Hematopoietic multipotent progenitor cell (in vitro differentiated cells): ENCODE data around the gene DSCAM. TPM values are rescaled to one million over a fixed set of nuclear protein-coding genes. Genes with fewer than 3 reads are reported as not detected.
"Not testable (repeated sequence)": the region's sequence is repeated elsewhere in the genome, so short reads cannot be mapped to it uniquely, and the experiment has no call there.

ENCODE experiments used
- DNase-seq, 3 donors: peaks; one replicate each; pipeline ENCODE4 v3.0.0-alpha.2; 2011 to 2015; ENCODE audit warnings: low read depth in 2 of 3, low spot score in 2 of 3
- total RNA-seq: library from RNA; depleted of rRNA; stranded (reverse); fragments of >200 nt; gene quantifications from one replicate; pipeline ENCODE4 v1.2.3, GENCODE V29; 2012

Gene DSCAM
- total RNA-seq, 1 donor = not detected

DNA sequence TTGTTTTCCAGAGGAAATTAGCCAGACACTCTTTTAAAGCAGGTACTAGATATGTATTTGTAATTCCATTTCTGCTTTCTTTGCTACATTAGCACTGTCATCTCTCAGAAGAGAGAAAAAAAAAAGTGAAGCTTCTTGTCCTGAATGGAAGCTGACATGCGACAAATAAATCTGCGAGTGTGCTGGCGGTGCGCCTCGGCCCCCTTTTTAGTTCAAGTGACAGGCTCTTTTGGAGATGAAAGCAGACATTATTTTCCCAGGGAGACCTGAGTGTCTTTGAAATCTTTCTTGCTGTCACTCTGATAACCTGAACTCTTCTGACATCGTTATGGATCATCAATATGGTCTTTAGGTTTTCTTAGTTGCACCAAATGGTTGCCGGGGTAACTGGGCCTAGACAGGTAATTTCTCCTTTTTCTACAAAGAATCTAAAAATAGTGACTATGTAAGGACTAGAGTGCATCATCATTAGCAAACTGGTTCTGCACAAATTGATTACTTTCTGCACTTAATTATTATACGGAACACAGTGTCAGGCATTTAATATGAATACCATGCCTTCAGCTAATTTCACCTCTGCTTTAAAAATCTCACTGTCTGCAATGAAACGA lies 501.1 kb downstream of the DSCAM start:
- DNase-seq = no peak

DNA sequence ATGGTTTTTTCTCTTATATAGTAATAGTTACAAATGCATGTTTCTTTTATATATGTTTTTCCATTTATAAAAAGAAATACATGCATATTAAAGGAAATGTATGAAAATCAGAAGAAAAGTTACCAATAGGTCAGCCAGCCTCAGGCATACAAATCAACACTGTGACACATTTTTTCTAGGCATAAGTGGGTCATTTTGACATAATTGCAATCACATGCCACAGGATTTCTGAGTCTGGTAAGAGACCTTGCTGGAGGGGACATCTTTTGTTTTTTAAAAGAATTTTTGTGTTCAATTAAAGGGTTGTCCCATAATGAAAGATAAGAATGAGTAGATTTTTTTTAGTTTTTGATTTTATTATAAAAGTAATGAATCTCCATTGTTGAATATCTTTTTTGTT lies 506.6 kb downstream of the DSCAM start:
- DNase-seq = no peak

DNA sequence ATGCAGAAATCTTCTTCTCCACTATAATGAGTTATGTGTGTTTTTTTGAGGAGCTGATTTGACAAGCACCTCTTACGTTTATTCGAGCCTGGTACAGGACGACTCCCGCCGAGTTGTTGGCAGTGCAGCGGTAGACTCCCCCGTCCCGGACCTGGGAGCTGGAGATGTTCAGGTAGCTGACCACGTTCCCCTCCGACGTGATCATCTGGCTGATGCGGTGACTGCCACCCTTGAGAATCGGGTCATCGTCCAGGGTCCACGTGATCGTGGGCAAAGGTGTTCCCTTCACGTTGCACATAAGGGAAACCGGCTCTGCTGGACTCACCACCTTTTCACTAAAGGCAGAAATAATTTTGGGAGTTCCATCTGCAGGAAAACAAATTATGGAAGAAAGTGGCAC lies 507.9 kb downstream of the DSCAM start:
- no peak for DNase-seq

DNA sequence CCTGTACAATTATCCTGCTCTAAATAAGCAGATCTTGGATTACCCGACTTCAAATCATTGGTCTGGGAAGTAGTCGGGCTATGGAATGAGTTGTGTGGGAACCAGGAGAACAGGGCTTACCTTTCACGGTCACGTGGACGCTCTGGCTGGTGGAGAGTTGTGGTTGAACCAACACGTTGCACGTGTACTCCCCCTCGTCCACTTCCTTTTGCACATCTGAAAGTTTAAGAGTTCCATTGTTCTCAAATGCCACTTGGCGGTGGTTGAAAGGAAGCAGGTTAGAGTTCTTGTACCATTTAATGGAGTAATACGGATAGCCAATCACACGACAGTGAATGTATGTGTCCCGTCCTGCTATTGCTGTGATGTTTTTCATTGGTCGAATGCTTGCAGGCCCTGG lies 509.0 kb downstream of the DSCAM start:
- DNase-seq = no peak

DNA sequence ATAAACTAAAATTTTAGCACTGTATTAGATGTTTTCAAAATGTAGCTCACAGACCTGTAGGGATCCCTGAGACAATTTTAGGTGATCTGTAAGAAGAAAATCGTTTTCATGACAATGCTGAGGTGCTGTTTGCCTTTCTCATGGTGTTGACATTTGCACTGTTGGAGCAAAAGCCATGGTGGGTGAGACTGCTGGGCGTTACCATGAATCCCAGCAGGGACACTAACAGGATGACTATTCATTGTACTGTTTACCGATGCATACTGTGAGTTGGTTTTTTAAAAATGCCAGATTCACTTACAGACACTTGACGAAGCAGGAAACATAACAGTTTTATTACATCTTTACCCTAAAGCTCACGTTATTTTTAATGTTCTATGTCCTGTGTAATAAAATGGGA lies 511.3 kb downstream of the DSCAM start:
- DNase-seq = no peak

DNA sequence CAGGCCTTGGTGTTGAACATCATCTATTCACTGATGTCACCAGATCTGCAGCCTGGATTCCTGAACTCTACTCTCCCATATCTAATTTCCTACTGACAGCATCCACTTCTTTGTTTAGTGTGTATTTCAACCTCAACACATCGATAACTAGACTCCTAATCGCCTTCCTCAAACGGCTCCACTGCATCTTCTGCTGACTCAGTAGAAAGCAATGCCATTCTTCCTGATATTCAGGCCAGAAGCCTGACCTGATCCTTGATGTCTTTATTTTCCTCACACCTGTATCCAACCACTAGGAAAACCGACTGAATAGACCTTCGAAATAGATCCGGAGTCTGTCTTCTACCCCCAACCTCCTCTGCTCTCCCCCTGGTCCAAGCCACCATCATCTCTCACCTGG lies 512.8 kb downstream of the DSCAM start:
- no peak for DNase-seq

DNA sequence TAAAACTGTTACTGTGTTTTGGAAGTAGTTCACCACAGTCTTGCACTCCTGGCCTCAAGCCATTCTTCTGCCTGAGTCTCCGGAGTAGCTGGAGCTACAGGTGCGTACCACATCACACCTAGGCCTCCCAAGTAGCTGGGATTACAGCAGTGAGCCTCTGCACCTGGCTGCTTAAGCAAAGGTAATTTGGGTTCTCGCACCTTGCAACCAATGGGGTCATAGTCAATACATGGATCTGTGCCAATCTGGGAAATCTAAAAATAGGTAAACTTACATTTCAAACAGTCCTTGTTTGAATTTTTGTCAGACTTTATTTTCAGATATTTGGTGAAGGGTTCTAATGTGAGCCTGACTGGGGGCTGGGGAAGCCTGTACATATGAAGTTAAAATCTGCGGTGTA lies 513.2 kb downstream of the DSCAM start:
- DNase-seq = no peak

DNA sequence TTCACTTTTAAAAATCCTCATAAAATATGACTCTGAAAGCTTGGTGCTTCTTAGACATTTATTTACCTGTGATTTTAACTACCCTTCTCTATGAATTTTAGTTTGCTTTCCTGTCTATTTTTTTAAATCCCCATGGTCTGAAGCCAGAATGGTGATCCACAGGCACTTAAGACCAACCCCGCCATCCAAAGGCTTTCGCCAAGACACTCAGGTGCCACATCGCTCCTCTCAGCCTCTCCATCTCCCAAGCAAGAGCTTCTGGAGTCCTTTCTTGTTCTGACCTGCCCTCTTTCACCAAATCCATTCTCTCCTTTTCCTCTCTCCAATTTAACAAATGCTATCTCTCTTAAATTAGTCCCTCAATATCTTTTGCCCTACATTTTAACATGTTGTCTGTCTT lies 515.2 kb downstream of the DSCAM start:
- DNase-seq = no peak

DNA sequence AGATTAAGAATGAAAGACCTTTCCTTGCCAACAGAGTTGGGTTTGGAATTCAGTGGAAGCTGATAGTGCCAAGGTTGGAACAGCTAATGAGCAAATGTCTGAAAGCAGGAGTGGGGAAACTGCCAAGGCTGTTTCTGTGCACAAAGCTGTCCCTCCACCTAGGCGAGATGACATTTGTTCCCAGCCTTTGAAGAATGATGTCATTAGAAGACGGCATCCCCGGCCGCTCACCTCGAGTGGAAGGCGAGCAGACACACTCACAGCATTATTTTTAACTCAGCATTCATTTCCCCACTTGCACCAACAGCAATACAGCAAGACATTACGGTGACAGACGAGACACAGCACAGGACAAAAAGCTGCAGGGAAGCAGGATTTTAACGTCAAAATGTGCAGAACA lies 515.8 kb downstream of the DSCAM start:
- DNase-seq = no peak

DNA sequence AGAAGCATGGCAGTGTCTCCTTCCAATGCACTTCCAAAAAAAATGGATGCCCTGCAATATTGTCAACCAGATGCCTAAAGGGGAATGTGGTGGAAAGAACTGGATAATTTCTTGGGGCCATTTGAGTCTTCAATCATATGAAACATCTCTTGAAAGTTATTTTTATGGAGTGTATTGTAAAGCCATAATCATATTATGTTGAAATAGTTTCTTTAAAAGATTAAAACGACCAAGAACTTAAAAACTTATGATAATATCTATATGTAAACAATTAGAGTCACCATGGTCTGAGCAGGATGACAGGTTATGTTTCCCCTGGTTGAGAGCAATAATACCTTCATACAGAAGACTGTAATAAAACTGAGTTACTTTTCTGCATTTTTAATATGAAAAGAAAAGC lies 522.6 kb downstream of the DSCAM start:
- DNase-seq = no peak

DNA sequence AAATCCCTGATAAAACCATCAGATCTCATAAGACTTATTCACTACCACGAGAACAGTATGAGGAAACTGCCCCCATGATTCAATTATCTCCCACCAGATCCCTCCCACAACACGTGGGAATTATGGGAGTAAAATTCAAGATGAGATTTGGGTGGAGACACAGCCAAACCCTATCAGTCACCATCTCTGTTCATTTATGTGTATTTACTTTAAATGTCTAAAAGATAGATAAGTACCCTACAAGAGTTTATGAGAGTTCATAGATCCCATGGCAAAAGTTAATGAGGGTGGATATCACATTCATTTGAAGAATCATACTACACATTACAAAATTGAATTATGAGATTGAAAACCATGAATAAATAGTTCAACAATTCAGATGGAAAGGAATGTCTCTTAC lies 526.2 kb downstream of the DSCAM start:
- not testable (repeated sequence) for DNase-seq

DNA sequence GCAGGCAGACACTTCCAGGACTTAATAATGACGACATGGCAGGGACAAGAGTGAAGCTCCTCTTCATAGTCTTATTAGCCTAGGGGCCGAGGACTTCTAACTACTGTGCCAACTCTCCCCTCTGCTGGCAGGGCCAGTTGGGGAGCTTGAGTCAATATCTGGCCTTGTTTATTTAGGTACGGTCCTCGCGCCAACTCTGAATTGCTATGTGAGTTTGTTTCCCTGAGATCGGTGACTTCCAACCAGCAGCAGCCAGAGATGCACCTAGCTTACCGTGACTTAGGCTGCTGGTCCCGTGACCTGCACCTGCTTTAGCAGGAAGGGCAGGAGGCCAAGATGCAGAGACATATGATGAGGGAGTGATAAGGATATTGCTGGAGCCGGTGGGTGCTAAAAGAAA lies 528.6 kb downstream of the DSCAM start:
- no peak for DNase-seq

DNA sequence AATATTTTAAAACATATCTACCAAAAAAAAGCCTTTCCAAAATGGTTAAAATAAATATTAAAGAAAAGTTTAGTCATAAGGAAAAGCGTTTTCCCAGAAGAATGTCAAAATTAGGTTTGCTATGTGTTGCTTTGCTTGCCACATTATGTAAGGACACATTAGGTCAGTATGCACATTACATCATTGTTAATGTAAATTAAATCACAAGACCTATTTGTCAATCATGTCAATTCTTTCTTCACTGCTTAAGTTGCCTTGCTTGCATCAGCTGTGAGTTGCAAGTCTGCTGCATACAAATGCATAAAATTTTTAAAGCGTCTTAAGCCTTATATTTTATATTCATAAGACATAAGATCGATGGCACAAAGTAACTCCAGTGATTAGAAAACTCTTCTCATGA lies 530.9 kb downstream of the DSCAM start:
- no peak for DNase-seq

DNA sequence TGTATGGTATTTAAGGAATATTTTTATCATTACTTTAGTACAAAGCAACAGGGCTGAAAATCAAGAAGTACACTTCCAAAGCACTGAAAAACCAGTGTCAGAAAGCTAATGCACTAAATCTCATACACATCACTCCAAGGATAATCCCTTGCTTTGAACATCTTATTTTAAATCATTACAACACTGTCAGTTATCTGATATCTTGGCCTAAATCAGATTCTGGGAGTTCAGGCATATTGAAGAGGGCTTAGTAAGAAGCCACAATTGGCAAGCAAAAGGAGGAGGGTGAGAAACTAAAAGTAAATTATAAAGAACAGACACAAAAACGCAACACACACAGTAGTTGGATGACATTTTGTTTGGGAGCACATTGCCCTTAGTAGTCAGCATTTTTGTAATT lies 531.3 kb downstream of the DSCAM start:
- no peak for DNase-seq

DNA sequence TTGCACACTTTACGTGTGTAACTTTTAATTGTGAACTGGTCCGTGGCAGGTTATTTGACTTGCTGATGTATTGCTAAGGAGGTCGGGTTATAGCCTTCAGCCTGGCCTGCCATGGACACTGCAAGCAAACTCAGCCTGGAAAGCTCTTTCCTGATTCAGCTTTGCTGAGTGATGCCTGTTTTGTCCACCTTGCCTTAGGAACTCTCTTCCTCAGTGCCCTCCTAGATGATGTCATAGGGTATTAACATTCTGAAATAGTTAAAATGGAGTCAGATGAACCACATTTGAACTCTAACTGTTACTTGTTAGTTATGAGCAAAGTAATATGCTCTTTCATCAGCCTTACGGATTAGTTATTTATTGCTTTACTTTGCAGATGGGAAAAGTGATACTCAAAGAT lies 533.7 kb downstream of the DSCAM start:
- no peak for DNase-seq

DNA sequence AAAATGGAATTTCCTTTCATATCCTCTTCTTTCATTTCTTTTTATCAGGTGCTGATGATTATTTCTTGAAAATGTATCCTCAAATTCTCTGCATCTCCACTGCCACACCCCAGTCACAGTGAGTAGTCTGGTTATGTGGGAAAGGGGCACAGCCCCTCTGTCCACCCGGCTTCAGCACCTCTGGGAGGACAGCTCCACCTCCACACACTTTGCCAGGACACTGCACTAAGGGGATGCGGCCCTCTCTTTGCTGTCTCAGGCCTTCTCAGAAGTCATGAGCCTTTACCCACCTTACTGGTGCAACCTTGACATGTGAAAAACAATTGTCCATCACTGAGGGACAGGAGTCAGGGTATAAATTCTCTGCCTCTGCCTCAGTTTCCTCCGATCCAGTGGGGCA lies 546.7 kb downstream of the DSCAM start:
- DNase-seq = no peak

DNA sequence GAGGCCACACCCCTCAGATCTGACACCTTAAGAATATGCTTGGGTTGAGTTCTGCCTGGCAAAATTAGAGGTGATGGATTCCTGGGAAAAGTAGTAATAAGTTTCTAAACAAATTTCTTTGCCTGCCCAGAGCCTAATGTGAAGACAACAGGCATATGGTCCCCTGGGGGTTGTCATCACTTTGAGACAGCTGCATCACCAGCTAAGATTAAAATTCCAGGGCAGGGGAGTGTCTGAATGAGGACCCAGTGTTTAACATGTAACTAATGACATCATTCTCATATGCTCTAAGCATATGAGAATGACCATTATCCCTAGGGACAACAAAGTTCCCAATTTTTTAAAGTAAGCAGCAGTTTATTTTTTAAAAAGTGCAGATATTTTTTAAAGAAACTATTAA lies 547.5 kb downstream of the DSCAM start:
- no peak for DNase-seq

DNA sequence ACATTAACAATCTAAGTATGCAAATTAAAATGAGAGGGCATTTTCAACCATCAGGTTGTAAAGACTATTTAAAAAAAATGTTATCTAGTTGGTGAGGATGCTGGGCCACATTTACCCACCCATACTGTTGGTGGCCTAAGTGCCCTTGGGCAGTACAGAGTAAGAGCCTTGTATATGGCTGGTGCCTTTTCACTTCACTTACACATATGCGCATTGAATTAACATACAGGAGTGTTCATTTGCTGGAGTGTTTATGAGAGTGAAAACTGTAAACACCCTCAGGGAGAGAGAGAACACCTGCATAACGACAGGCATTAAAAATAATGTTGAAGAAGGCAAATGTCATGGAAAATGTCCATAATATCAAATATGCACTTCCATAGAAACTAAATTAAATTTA lies 552.6 kb downstream of the DSCAM start:
- no peak for DNase-seq

DNA sequence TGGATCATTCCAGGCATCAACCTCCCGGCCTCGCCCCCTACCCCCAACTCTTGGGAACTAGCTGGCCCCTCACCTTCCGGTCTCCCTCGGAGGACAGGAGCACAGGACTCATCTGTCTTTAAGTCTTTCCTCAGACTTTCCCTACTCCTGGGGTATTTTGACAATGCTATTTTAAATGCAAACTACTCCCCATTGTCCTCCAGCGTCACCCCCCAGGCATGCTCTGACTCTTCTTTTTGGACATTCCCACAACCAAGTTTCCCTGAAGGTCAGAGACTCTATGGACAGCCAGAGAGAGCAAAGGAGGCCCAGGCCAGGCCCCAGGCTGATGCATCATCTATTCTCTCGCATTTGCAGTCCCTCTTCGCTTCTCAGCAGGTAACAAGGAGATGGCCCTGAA lies 555.4 kb downstream of the DSCAM start:
- no peak for DNase-seq

DNA sequence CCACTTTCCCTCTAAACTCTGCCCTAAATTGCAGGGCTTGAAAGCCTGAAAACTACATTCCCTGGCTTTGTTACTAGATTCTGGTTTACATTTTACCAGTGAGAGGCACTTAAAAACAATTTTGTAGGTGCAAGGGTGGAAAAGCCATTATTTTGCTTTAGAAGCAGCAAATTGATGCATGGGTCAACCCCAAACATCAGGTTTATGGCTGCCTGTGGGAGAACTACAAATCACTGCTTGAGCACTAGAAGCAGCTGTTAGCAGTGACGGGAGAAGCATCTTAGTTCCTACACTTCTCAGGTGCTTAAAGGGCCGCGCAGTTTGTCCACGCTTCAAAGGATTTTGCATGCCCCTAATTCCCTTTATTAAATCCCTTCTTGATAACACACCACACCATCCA lies 562.5 kb downstream of the DSCAM start:
- DNase-seq = no peak

DNA sequence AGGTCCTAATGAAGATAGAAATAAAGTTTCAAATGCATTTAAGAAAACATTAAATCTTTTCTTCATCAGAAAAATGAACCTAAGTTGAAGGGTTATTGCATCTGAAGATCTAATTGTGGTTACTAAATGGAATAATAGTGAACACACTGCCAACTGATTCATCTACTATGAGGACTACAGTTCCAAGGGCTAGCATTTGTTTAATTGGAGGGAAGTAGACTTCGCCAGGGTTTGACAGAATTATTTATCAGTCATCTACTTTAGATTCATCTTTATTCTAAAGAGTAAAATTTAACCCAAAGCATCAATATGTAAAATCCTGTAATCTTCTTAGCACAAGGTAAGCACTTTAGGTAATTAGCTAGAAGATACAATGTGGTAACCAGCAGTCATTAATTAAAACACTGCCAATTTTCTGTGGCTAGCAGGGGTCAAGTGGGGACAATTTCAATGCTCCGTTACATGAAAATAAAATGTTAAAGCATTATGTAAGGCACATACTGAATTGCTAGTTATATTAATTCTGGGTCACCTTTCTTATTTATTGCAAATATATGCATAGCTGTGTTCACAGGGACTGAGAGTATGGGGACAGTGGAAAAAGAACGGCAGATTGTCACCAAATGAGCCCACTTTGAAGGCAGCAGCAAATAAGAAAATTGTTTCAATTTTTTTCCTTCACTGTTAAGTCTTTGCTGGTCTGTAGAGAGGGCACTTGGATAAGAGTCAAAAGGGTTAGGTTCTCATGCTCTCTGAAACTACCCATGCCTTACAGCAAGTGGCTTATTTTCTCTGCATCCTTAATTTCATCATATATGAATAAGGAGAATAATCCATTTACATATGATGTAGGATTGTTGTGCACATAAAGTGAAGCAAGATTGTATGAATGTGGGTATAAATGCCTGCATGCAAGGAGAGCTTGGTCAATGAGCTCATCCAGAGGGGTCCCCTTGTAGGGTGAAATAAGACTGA lies 563.8 kb downstream of the DSCAM start:
- DNase-seq = no peak

DNA sequence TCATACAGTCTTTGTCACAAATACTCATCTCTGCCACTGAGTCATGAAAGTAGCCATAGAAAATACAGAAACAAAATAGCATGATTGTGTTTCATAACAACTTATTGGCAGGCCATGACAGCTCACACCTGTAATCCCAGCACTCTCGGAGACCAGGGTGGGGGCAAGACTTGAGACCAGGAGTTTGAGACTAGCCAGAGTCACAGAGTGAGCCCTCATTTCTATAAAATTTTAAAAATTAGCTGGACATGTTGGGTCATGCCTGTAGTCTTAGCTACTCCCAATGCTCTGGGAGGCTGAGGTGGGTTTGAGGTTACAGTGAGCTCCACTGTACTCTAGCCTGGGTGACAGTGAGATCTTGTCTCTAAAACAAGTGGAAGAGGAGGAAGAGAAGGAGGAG lies 568.6 kb downstream of the DSCAM start:
- no peak for DNase-seq
